GM21447 (cell line): ENCODE results near the gene SDK1.
"Not testable (repeated sequence)": the region's sequence is repeated elsewhere in the genome, so short reads cannot be mapped to it uniquely, and the experiment has no call there.

Source experiments
- ATAC-seq: cut with Tn5 transposase; IDR thresholded peaks from one replicate; pipeline ENCODE4 v1.9.1; 2021; ENCODE audit not compliant: unreplicated experiment

Gene SDK1

DNA sequence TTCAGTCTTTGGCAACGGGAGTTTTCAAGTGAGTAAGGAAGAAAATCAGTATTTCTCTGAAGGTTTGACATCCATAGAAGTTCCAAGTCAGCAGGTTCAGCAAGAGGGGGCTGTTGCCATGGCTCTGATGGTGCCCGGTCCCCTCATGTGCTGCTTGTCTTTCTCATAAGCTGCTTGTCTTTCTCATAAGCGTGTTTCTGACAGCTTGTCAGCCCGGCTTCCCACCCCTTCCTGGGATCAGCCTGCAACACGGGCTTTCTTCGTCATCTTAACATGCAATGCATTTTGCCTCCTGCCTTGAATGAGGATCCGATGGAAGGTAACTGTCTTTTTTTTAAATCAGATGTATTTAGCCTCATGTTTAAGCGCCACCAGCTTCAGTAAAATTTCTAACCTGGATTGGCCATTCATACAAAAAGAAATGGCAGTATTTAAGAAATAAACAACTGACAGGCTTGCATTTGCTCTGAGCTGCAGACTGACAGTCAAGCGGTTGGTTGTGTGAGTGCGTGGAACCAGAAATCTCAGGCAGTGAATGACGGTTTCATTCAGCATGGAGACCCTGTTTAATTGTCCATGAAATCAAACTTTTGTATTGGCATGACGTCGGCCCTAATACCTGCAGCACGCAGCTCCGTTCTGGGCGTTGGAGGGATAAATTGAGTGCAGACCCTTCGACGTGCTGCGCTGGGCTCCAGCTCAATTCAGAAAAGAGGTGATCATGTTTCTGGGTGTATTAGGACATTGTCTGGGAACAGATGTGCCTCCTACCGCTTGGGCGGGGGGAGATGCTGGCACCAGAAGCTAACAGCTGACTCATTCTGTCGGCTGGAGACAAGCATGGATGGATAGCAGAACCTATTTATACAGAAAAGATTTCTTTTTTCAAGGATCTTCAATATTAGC, 926.3 kb downstream of the SDK1 start:
- ATAC-seq, result no peak

DNA sequence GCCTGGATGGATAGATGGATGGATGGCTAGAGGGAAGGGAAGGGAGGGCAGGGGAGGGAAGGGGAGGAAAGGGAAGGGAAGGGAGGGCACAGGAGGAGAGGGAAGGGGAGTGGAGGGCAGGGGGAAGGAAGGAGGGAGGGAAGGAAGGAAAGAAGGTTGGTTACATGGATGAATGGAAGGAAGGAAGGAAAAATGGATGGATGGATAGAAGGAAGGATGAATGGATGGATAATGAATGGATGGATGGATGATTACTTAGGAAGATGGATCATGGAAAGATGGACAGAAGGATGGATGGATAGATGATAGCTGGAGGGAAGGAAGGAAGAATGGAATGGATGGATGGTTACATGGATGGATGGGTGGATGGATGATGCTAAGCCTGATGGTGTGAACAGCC, 929.3 kb downstream of the SDK1 start:
- ATAC-seq, result no peak

GRCh38 chr7:4233146-4233545, 932.1 kb downstream of the SDK1 start:
- ATAC-seq, result no peak

- ATAC-seq, result no peak
Measured at GRCh38 chr7:4233621-4234497, 932.8 kb downstream of the SDK1 start.

DNA sequence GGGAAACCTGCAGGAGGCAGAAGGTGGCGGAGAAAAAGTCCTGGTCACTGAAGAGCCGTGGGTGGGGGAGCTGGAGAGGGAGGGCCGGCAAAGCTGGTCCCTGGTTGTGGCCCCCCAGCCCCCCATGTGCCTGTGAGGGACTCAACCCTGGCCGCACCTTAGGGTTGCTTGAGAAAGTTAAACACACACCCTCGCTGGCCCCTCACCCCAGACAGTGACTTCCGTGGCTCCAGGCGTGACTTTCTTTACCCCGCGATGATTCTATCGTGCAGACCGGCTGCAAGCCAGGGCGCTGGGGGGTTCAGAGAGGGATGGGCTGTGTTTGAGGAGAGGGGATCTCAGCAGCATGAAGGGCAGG, 933.4 kb downstream of the SDK1 start:
- no peak for ATAC-seq

GRCh38 chr7:4234886-4235285, 933.8 kb downstream of the SDK1 start:
- ATAC-seq, result no peak

GRCh38 chr7:4235596-4235995, 934.5 kb downstream of the SDK1 start:
- no peak for ATAC-seq

DNA sequence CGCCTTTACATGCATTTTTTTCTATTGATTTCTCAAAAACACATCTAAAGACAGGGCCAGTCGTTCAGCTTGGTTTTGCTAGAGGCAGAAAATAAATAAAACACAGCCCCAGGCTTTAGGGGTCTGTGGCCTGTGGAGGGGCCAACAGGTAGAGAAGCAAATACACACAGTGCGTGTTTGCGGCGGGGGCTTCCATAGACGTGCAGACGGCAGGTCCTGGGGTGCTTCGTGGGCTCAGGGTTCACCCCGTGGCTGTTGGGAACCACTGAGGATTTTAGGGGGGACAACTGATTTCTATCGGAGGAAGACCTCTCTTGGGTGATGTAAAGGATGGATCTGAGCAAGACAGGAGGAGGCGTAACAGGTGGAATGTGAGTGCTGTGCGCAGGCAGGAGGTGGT, 935.3 kb downstream of the SDK1 start:
- no peak for ATAC-seq

- not testable (repeated sequence) for ATAC-seq
Measured at GRCh38 chr7:4236873-4237272, 935.8 kb downstream of the SDK1 start.

- no peak for ATAC-seq
Measured at GRCh38 chr7:4237296-4238235, 936.5 kb downstream of the SDK1 start.

DNA sequence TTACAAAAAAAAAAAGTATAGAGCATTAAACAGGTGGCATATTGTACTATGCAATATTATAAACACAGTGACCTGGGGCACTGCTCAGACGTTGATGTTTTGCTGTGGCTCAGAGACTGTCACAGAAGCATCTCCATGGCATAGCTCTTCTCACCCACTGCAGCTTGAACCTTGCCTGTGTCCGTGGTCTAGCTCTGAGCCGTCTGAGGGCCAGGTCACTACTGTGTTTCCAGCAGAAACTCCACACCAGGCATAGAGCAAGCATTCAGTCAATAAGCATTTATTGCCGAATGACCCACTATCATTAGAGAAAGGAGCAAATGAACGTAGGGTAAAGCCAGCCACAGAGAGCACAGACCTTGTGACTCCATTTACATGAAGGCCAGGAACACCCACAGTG, 937.8 kb downstream of the SDK1 start:
- ATAC-seq, result no peak

GRCh38 chr7:4240042-4240441, 939.0 kb downstream of the SDK1 start:
- ATAC-seq, result no peak

GRCh38 chr7:4240520-4241303, 939.7 kb downstream of the SDK1 start:
- ATAC-seq, result no peak

DNA sequence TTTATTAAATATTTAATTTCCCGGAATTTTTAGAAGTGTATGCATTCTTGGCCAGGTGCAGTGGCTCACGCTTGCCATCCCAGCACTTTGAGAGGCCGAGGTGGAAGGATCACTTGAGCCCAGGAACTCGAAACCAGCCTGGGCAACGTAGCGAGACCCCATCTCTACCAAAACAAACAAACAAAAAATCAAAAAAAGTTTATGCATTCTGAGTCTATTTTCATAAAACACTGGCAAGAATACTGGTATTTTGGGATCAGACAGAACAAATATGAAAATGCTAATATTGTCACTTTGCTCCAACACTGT, 940.2 kb downstream of the SDK1 start:
- no peak for ATAC-seq

- ATAC-seq, result no peak
Measured at GRCh38 chr7:4241791-4242190, 940.7 kb downstream of the SDK1 start.

GRCh38 chr7:4242706-4243105, 941.7 kb downstream of the SDK1 start:
- ATAC-seq, result no peak

DNA sequence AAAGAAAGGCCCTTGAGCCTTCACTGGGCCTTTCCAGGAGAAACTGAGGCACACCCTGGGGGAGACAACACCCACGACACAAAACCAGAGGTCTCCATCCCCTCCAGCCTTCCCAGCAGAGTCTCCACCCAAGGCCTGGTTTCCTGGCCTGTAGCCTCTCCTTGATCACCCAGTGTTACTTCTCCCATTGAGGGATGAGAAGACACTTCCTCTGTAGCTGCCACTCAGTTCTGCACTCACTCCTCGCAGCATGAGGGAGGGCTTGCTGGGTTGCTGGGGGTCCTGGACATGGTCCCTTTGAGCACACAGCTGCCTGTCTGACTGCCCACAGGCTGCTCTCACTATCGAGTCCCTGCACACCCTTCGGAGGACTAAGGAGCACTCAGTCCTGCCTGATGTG, 943.0 kb downstream of the SDK1 start:
- ATAC-seq, result no peak

GRCh38 chr7:4244635-4245034, 943.6 kb downstream of the SDK1 start:
- ATAC-seq, result no peak

GRCh38 chr7:4245135-4245865, 944.2 kb downstream of the SDK1 start:
- no peak for ATAC-seq
